ENCODE data around the gene SLC25A21.

SLC25A21 gene

GRCh38 chr14:36948157-36948859 lies 224.1 kb downstream of the SLC25A21 start:
- Histone ChIP-seq H3K27me3 (replicated peaks; ENCODE audit: control insufficient read depth, insufficient read depth, low read length) (no peaks in the 10 kb centered on the region), H3K36me3 (ENCODE audit: control insufficient read depth, insufficient read depth, low read length) (no peaks in the 10 kb centered on the region), H3K4me3 (replicated peaks; ENCODE audit: low read depth, low read length) (no peak overlapping the region)
- no peak for DNase-seq (ENCODE audit: extremely low read depth, insufficient read length)
- no peak for TF ChIP-seq CTCF (IDR thresholded peaks at IDR 0.05; ENCODE audit: insufficient read depth, low read length, poor library complexity, severe bottlenecking)

DNA sequence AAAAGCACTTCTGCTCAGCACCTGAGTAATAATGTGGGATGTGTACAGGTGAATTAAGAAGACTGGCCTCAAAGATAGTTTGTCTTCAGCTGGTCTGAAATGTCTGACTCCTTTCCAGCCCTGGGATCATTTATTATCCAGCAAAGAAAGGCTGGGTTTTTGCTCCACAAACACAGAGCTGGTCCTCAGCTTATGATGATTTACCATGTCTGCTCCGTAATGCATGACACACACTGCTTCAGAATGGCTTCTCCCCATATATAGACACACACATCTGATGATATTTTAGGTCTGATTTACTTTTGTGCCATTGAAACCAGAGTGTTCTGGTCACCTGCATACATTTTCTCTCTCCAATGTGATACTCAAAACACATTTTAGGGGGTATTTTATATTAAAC lies 225.0 kb downstream of the SLC25A21 start:
- no peak for DNase-seq (ENCODE audit: extremely low read depth, insufficient read length)
- H3K27me3 ChIP-seq (replicated peaks; ENCODE audit: control insufficient read depth, insufficient read depth, low read length), result no peaks in the 10 kb centered on the region
- no peak overlapping the region for H3K4me3 ChIP-seq (replicated peaks; ENCODE audit: low read depth, low read length)
- no peak for TF ChIP-seq CTCF (IDR thresholded peaks at IDR 0.05; ENCODE audit: insufficient read depth, low read length, poor library complexity, severe bottlenecking)
- no peaks in the 10 kb centered on the region for H3K36me3 ChIP-seq (ENCODE audit: control insufficient read depth, insufficient read depth, low read length)

DNA sequence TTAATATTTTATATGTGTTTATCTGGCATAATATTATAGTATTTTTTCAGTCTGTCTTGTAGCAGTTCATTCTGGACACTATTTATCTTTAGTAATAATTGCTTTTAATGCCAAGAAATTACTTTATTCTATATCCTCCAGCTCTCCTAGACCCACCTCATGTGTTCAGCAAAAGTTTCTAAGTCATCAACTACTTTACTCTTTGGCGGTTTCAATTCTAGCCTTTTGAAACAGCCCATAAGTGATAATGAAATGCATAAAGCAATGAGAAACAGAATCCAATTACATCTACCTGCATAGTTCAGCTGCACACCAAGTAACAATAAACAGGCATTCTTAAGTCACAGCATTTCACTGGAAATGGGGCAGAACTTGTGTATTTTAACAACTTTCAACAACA lies 225.5 kb downstream of the SLC25A21 start:
- H3K4me3 ChIP-seq (replicated peaks; ENCODE audit: low read depth, low read length), result no peak overlapping the region
- no peak for DNase-seq (ENCODE audit: extremely low read depth, insufficient read length)
- no peaks in the 10 kb centered on the region for H3K27me3 ChIP-seq (replicated peaks; ENCODE audit: control insufficient read depth, insufficient read depth, low read length)
- H3K36me3 ChIP-seq (ENCODE audit: control insufficient read depth, insufficient read depth, low read length), result no peaks in the 10 kb centered on the region
- no peak for TF ChIP-seq CTCF (IDR thresholded peaks at IDR 0.05; ENCODE audit: insufficient read depth, low read length, poor library complexity, severe bottlenecking)

DNA sequence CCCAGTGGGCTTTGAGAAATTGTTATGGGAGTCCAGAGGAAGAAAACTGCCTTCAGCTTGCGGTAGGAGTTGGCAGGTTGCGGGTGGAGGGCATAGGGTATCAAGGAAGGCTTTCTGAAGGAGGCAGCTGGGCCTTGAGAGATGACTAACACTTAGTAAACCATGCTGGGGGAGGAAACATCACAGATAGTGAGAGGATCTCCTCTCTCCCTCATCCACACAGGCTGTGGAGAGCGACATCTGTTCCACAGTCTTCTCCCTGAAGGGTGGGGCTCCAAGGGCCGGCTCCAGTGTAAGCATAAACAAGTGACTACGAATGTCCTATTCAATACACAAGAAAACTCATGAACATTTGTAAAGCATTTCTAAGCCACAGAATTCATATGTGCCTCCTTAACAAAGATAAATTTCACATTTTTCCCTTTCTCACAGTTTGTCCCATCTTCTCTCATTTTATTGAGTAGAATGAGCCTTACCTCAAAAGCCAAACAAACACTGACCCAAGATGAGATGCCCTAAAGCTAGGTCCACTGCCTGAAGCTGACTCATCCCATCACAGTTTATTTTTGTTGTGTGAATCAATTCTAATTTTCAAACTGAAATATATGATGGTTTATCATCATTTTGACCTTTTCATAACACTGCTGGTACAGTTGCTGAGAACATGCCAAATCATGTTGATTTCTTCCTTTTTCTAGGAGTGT lies 227.9 kb downstream of the SLC25A21 start:
- H3K36me3 ChIP-seq (ENCODE audit: control insufficient read depth, insufficient read depth, low read length), result no peaks in the 10 kb centered on the region
- no peak overlapping the region for H3K4me3 ChIP-seq (replicated peaks; ENCODE audit: low read depth, low read length)
- no peaks in the 10 kb centered on the region for H3K27me3 ChIP-seq (replicated peaks; ENCODE audit: control insufficient read depth, insufficient read depth, low read length)
- no peak for DNase-seq (ENCODE audit: extremely low read depth, insufficient read length)
- TF ChIP-seq CTCF (IDR thresholded peaks at IDR 0.05; ENCODE audit: insufficient read depth, low read length, poor library complexity, severe bottlenecking), result no peak

DNA sequence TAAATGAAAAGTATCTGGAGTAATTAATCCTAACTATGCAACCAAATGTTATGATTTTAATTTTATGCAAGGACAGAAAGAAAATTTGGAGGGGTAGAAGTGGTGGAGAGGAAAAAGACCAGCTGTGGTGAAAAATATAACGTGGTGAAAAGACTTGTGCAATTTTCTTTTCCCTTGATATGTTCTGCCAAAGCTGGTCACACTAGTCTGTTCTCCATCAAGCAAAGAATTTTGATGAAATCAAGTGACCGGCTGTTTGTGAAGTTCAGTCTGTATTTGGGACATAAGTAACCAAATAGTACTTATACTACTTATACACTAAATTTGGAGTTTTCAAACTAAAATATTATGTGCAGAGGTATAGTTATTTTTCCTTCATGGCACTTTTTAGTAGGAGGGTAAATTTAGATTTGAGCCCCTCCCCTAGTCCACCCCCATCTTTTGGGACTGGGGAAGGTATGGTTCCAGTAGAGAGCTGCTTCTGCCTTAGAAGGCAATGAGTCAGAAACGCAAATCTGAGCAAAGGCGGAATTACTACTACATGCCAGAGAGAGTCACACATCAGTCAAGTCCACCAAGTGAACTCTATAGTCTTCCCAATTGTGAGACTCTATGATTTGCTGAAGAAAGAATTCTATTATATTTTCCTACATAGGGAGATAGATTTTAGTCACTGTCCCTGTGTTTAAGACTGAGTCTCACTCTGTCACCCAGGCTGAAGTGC lies 229.7 kb downstream of the SLC25A21 start:
- DNase-seq (ENCODE audit: extremely low read depth, insufficient read length), result no peak
- Histone ChIP-seq H3K36me3 (ENCODE audit: control insufficient read depth, insufficient read depth, low read length) (no peaks in the 10 kb centered on the region), H3K27me3 (replicated peaks; ENCODE audit: control insufficient read depth, insufficient read depth, low read length) (no peaks in the 10 kb centered on the region), H3K4me3 (replicated peaks; ENCODE audit: low read depth, low read length) (no peak overlapping the region)
- no peak for TF ChIP-seq CTCF (IDR thresholded peaks at IDR 0.05; ENCODE audit: insufficient read depth, low read length, poor library complexity, severe bottlenecking)
